ENCODE results near the gene DLG2. TPM values are rescaled to one million over a fixed set of nuclear protein-coding genes. Genes with fewer than 3 reads are reported as not detected.

Gene DLG2
- total and polyA plus RNA-seq, 9 of the 15 experiments (the other 6 are each of a cell fraction or from before 2014, with no cell fraction given): 0.52 to 1.6 (median 0.95) TPM

- no peak for TF ChIP-seq RREB1 (CRISPR knock-in tag; IDR thresholded peaks at IDR 0.05)
Observed at GRCh38 chr11:83866655-83867054, 1760.5 kb downstream of the DLG2 start (continued).

GRCh38 chr11:83865636-83866461 is 1761.3 kb downstream of the DLG2 start:
- no TSS peak for BruUV-seq (replicated peaks)
- Histone ChIP-seq H3K4me2 (ENCODE audit: insufficient read depth, low read length) (no peak overlapping the region), H3K79me2 (ENCODE audit: control insufficient read depth, insufficient read depth, low read length) (no peaks in the 10 kb centered on the region), H3K36me3 (ENCODE audit: control insufficient read depth, insufficient read depth, low read length) (no peaks in the 10 kb centered on the region), H2AFZ (ENCODE audit: low read depth, low read length) (no peak overlapping the region), H3K27ac (ENCODE audit: extremely low read depth, low read depth, low read length) (no peak overlapping the region), H3K9ac (ENCODE audit: insufficient read depth in 1 of 2, low read depth in 2 of 2, low read length in 2 of 2) (no peak overlapping the region), H3K4me1 (replicated peaks in 1 of 2; ENCODE audit: control insufficient read depth in 2 of 2, insufficient read depth in 2 of 2, low read length in 2 of 2) (no peaks in the 10 kb centered on the region), H3K9me3 (replicated peaks; ENCODE audit: control insufficient read depth, insufficient read depth, low read depth, low read length) (no peaks in the 10 kb centered on the region), H4K20me1 (replicated peaks; ENCODE audit: control insufficient read depth, insufficient read depth, low read length) (no peaks in the 10 kb centered on the region), H3K4me3 (no peak overlapping the region), H3K9me1 (ENCODE audit: control insufficient read depth, insufficient read depth, low read length) (no peaks in the 10 kb centered on the region), H3K27me3 (ENCODE audit: control insufficient read depth in 2 of 2, insufficient read depth in 2 of 2, low read length in 2 of 2) (no peaks in the 10 kb centered on the region)
- WGBS (ENCODE audit: insufficient coverage, low coverage, missing lambda C conversion rate): 0% methylated on average over 4 of the region's 4 CpGs
- POLR2A ChIA-PET: no interaction called here
- DNase-seq (ENCODE audit: extremely low read depth in 1 of 4, low spot score in 3 of 4) (no peak), ATAC-seq (no peak), FAIRE-seq (no peak)
- intact Hi-C loops (cut with micrococcal nuclease): no loop called here
- in situ Hi-C loops (cut with MboI): no loop called here
- CTCF ChIA-PET (ENCODE audit: low intra/inter-chr PET ratio): no interaction called here
- TF ChIP-seq PML (IDR thresholded peaks at IDR 0.05; ENCODE audit: low read length) (no peak), RBM14 (IDR thresholded peaks at IDR 0.05; ENCODE audit: borderline replicate concordance, insufficient read depth, low read depth, low read length) (no peak), ZNF830 (CRISPR knock-in tag; IDR thresholded peaks at IDR 0.05) (no peak), AFF1 (IDR thresholded peaks at IDR 0.05; ENCODE audit: low read depth in 1 of 2, partially characterized antibody in 2 of 2) (no peak), TAF15 (IDR thresholded peaks at IDR 0.05; ENCODE audit: low read depth, low read length) (no peak), MCM7 (IDR thresholded peaks at IDR 0.05) (no peak), JUNB (CRISPR knock-in tag; conservative IDR thresholded peaks at IDR 0.05) (no peak), HMG20B (CRISPR knock-in tag; IDR thresholded peaks at IDR 0.05) (no peak), CAMTA2 (CRISPR knock-in tag; conservative IDR thresholded peaks at IDR 0.05) (no peak)

All from K562 (cell line).